Ishikawa (cell line): ENCODE results near the gene MBTPS2.

Experiments
- CEBPB ChIP-seq: IDR thresholded peaks from 2 replicates; pipeline ENCODE4 v1.6.1; 2012
- CREB1 ChIP-seq: IDR thresholded peaks from 2 replicates; pipeline ENCODE4 v1.6.1; 2012; ENCODE audit warnings: low read depth
- EGR1 ChIP-seq: IDR thresholded peaks from 2 replicates; pipeline ENCODE4 v1.6.1; 2012
- EP300 ChIP-seq: IDR thresholded peaks from 2 replicates; pipeline ENCODE4 v1.6.1; 2012; ENCODE audit warnings: borderline replicate concordance
- FOXM1 ChIP-seq: IDR thresholded peaks from 2 replicates; pipeline ENCODE4 v1.6.1; 2012; ENCODE audit warnings: low read depth, borderline replicate concordance
- MAX ChIP-seq: IDR thresholded peaks from 2 replicates; pipeline ENCODE4 v1.6.1; 2012
- NFIC ChIP-seq: IDR thresholded peaks from 2 replicates; pipeline ENCODE4 v1.6.1; 2012
- RAD21 ChIP-seq: IDR thresholded peaks from 2 replicates; pipeline ENCODE4 v1.6.1; 2012; ENCODE audit warnings: low read depth
- REST ChIP-seq: IDR thresholded peaks from 2 replicates; pipeline ENCODE4 v1.6.1; 2012; ENCODE audit warnings: low read depth, mild to moderate bottlenecking
- TAF1 ChIP-seq: IDR thresholded peaks from 2 replicates; pipeline ENCODE4 v1.6.1; 2012; ENCODE audit warnings: low read depth, mild to moderate bottlenecking
- TCF12 ChIP-seq: IDR thresholded peaks from 2 replicates; pipeline ENCODE4 v1.6.1; 2012; ENCODE audit warnings: low read depth
- TEAD4 ChIP-seq: IDR thresholded peaks from 2 replicates; pipeline ENCODE4 v1.6.1; 2012
- YY1 ChIP-seq: IDR thresholded peaks from 2 replicates; pipeline ENCODE4 v1.6.1; 2012; ENCODE audit warnings: low read depth
- ZBTB7A ChIP-seq: IDR thresholded peaks from 2 replicates; pipeline ENCODE4 v1.6.1; 2012; ENCODE audit warnings: low read depth
- TF ChIP-seq, protein P1 (sequence below): IDR thresholded peaks from 2 replicates; pipeline ENCODE4 v1.6.1; 2012

MBTPS2 gene

DNA sequence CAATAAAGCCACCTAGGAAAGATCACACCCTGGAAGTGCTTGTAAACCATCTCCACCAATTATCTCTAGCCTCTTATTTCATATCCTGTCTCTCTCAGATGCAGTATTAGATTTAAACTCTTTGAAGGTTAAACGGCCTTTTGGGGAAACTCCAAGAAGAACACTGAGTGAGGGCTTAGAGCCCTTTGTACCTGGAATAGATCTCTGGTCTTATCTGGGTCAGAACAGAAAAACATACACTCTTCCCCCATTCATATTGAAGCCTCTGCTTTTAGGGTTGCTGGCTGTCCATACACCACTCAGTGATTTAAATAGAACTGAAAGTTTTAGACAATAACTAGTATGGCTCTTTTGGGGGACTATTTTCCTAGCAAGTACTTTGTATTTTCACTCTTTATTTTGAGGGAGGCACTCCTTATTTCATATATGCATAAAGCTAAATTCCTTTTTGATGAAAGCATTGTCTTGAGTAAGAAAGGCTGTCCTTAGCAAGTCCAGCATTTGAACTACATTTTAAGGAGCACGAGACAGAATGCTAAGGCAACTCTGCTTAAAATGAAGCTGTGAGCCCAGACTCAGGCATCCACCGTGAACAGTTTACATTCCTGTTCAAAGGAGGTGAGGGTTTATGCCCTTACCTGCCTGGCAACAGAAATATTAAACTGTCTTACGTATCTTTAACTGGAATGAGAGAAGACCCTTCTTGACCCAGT, 33.8 kb downstream of the MBTPS2 start:
- no peak for TF ChIP-seq TAF1
- no peak for TF ChIP-seq NFIC
- no peak for TF ChIP-seq RAD21
- TF ChIP-seq CEBPB: no peak
- TF ChIP-seq MAX: no peak
- no peak for TF ChIP-seq TEAD4
- TF ChIP-seq ZBTB7A: no peak
- no peak for TF ChIP-seq YY1
- TF ChIP-seq, protein P1, sequence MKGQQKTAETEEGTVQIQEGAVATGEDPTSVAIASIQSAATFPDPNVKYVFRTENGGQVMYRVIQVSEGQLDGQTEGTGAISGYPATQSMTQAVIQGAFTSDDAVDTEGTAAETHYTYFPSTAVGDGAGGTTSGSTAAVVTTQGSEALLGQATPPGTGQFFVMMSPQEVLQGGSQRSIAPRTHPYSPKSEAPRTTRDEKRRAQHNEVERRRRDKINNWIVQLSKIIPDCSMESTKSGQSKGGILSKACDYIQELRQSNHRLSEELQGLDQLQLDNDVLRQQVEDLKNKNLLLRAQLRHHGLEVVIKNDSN: no peak
- no peak for TF ChIP-seq EGR1
- no peak for TF ChIP-seq TCF12
- TF ChIP-seq REST: no peak
- no peak for TF ChIP-seq FOXM1
- TF ChIP-seq CREB1: no peak
- no peak for TF ChIP-seq EP300

DNA sequence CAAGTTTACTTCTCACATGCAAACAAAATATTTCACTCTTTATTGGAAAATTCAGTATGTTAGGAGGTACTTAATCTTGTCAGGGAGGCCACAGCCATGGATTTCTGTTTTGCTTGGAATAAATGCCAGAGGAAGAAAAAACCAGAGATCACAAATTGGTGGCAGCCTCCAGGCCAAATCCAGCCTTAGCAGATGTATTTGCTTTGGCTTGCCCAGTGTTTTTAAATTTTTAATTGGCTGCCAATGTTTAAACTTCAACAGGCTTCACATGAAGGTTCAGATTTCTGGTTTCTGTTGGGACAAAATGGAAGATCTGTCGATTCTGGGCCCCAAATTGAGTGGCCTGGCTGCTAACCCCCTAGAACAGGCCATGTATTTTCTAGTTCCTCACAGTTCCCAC, 35.6 kb downstream of the MBTPS2 start:
- TF ChIP-seq TCF12 (no peak), TAF1 (no peak), NFIC (no peak)

DNA sequence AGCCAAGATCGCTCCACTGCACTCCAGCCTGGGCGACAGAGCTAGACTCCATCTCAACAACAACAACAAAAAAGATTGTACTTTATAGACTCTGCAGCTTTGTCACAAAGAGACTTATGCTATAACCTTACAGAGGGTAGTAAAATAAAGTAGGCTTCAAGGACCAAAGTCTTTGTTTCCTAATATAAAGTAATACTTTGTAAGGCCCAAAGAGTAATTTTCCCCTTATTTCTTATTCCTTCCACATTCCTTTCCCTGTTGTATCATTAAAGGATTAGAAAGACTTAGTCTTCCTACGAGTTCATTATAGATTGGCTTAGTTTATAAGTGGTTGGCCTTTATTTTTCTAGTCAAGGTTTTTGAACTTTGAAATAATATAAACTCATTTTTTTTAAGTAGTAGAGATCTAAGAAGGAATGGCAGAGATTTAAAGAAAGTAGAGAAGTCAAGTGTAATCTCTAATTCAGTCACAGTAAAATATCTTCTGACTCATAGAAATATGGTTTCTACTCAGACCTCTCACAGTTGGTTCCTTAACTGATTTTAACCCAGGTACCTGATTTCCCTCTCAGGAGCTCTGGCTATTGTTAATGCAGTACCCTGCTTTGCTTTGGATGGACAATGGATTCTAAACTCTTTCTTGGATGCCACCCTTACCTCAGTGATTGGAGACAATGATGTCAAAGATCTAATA, 42.6 kb downstream of the MBTPS2 start:
- TF ChIP-seq TAF1: no peak
- no peak for TF ChIP-seq RAD21
- TF ChIP-seq ZBTB7A: no peak
- no peak for TF ChIP-seq EP300
- no peak for TF ChIP-seq EGR1
- no peak for TF ChIP-seq CREB1
- no peak for TF ChIP-seq MAX
- TF ChIP-seq, protein P1: no peak
- no peak for TF ChIP-seq YY1
- TF ChIP-seq TEAD4: no peak

DNA sequence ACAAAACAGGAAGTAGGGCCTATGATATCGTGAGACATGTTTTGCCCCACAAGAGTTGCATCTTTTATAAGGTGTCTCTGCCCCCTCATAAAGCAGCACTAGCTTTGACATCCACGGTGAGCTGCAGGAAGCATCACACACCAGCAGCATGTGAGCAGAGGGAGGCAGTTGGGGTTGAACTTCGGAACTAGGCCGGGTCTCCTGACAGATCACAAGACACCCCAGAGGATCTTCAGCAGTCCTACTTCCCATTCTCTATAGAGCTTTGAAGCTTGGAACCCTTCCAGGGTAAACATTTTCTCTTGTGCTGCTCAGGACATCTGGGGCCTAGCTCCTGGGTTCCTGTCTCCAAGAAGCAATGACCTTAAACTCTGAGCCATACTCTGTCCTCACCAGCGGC, 43.8 kb downstream of the MBTPS2 start:
- TF ChIP-seq YY1: no peak
- TF ChIP-seq CREB1: no peak
- TF ChIP-seq ZBTB7A: no peak
- no peak for TF ChIP-seq TAF1
- no peak for TF ChIP-seq TEAD4
- TF ChIP-seq CEBPB: no peak
- no peak for TF ChIP-seq EGR1
- TF ChIP-seq EP300: no peak
- TF ChIP-seq MAX: no peak
- no peak for TF ChIP-seq FOXM1
- TF ChIP-seq RAD21: no peak
- no peak for TF ChIP-seq NFIC
- TF ChIP-seq, protein P1: no peak

GRCh38 chrX:21885568-21885967, 46.2 kb downstream of the MBTPS2 start:
- TF ChIP-seq RAD21: no peak
- TF ChIP-seq, protein P1: no peak
- TF ChIP-seq EP300: no peak
- no peak for TF ChIP-seq TAF1
- TF ChIP-seq FOXM1: no peak
- no peak for TF ChIP-seq ZBTB7A
- no peak for TF ChIP-seq NFIC
- TF ChIP-seq CREB1: no peak

- TF ChIP-seq CEBPB (no peak), RAD21 (no peak)
Measured at GRCh38 chrX:21905313-21905712, 65.9 kb downstream of the MBTPS2 start.
